ENCODE data around the gene SEMA5A. TPM values are rescaled to one million over a fixed set of nuclear protein-coding genes. Genes with fewer than 3 reads are reported as not detected.

The SEMA5A gene
- total RNA-seq, 1 donor from 2014 or later = 43.2 TPM

GRCh38 chr5:9197881-9198260, 348.0 kb downstream of the SEMA5A start:
- H3K4me3 ChIP-seq = no peak overlapping the region
- no peak for TF ChIP-seq CTCF (IDR thresholded peaks at IDR 0.05; ENCODE audit: borderline replicate concordance)
- peaks cover 13% of the 10 kb centered on the region for H3K36me3 ChIP-seq
- H3K27ac ChIP-seq (replicated peaks) = no peak overlapping the region
- intact Hi-C loops (cut with micrococcal nuclease) = no loop called here
- H3K4me1 ChIP-seq = no peaks in the 10 kb centered on the region
- DNase-seq = no peak
- no peaks in the 10 kb centered on the region for H3K9me3 ChIP-seq (replicated peaks)
- H3K27me3 ChIP-seq (ENCODE audit: low read depth) = no peaks in the 10 kb centered on the region

GRCh38 chr5:9196403-9197227, 349.3 kb downstream of the SEMA5A start:
- Histone ChIP-seq H3K4me3 (no peak overlapping the region), H3K4me1 (no peaks in the 10 kb centered on the region), H3K36me3 (peaks cover 15% of the 10 kb centered on the region), H3K27ac (replicated peaks) (no peak overlapping the region), H3K9me3 (replicated peaks) (no peaks in the 10 kb centered on the region), H3K27me3 (ENCODE audit: low read depth) (no peaks in the 10 kb centered on the region)
- intact Hi-C loops (cut with micrococcal nuclease) = no loop called here
- no peak for DNase-seq
- no peak for TF ChIP-seq CTCF (IDR thresholded peaks at IDR 0.05; ENCODE audit: borderline replicate concordance)

GRCh38 chr5:9194509-9194908, 351.4 kb downstream of the SEMA5A start:
- Histone ChIP-seq H3K36me3 (peaks cover 15% of the 10 kb centered on the region), H3K4me3 (no peak overlapping the region), H3K4me1 (no peaks in the 10 kb centered on the region), H3K27ac (replicated peaks) (no peak overlapping the region), H3K27me3 (ENCODE audit: low read depth) (no peaks in the 10 kb centered on the region), H3K9me3 (replicated peaks) (no peaks in the 10 kb centered on the region)
- DNase-seq = no peak
- TF ChIP-seq CTCF (IDR thresholded peaks at IDR 0.05; ENCODE audit: borderline replicate concordance) = no peak
- intact Hi-C loops (cut with micrococcal nuclease) = no loop called here

- Histone ChIP-seq H3K9me3 (replicated peaks) (no peaks in the 10 kb centered on the region), H3K27ac (replicated peaks) (no peak overlapping the region), H3K4me1 (no peaks in the 10 kb centered on the region), H3K4me3 (no peak overlapping the region), H3K27me3 (ENCODE audit: low read depth) (no peaks in the 10 kb centered on the region), H3K36me3 (peaks cover 15% of the 10 kb centered on the region)
- TF ChIP-seq CTCF (IDR thresholded peaks at IDR 0.05; ENCODE audit: borderline replicate concordance) = no peak
- DNase-seq = no peak
- intact Hi-C loops (cut with micrococcal nuclease) = no loop called here
Observed at GRCh38 chr5:9192266-9192665, 353.6 kb downstream of the SEMA5A start.

- Histone ChIP-seq H3K4me3 (no peak overlapping the region), H3K27me3 (ENCODE audit: low read depth) (no peaks in the 10 kb centered on the region), H3K36me3 (peaks cover 7% of the 10 kb centered on the region), H3K9me3 (replicated peaks) (no peaks in the 10 kb centered on the region), H3K4me1 (no peaks in the 10 kb centered on the region), H3K27ac (replicated peaks) (no peak overlapping the region)
- DNase-seq = no peak
- TF ChIP-seq CTCF (IDR thresholded peaks at IDR 0.05; ENCODE audit: borderline replicate concordance) = no peak
- intact Hi-C loops (cut with micrococcal nuclease) = no loop called here
Observed at GRCh38 chr5:9189681-9190080, 356.2 kb downstream of the SEMA5A start.
